GM12878 (cell line): ENCODE measurements around the gene SMAD1. TPM values are rescaled to one million over a fixed set of nuclear protein-coding genes. Genes with fewer than 3 reads are reported as not detected.

Experiments
- ATF7 ChIP-seq: fragments of 450-650 bp; IDR thresholded peaks from 2 replicates; pipeline ENCODE4 v1.6.1; 2016; ENCODE audit warnings: low read depth, mild to moderate bottlenecking
- BCL11A ChIP-seq: IDR thresholded peaks from 2 replicates; pipeline ENCODE4 v1.6.1; 2011; ENCODE audit warnings: low read depth, low read length
- CBFB ChIP-seq: IDR thresholded peaks from 2 replicates; pipeline ENCODE4 v1.6.1; 2016; ENCODE audit warnings: antibody characterized with exemption, low read depth
- CREM ChIP-seq: IDR thresholded peaks from 2 replicates; pipeline ENCODE4 v1.6.1; 2014; ENCODE audit warnings: antibody characterized with exemption, low read depth
- DPF2 ChIP-seq: fragments of 450-650 bp; IDR thresholded peaks from 2 replicates; pipeline ENCODE4 v1.6.1; 2017; ENCODE audit warnings: mild to moderate bottlenecking
- JUNB ChIP-seq: IDR thresholded peaks from 2 replicates; pipeline ENCODE4 v1.6.1; 2016; ENCODE audit warnings: antibody characterized with exemption, mild to moderate bottlenecking
- KDM1A ChIP-seq: fragments of 200-600 bp; sonication (generic); IDR thresholded peaks from 2 replicates; pipeline ENCODE4 v1.6.1; 2016; ENCODE audit warnings: borderline replicate concordance
- MYC ChIP-seq: IDR thresholded peaks from 2 replicates; pipeline ENCODE4 v1.6.1; 2011; ENCODE audit warnings: mild to moderate bottlenecking, low read length, moderate library complexity, inconsistent platforms; ENCODE audit not compliant: insufficient read depth, insufficient replicate concordance, insufficient read length, severe bottlenecking
- NFIC ChIP-seq: IDR thresholded peaks from 2 replicates; pipeline ENCODE4 v1.6.1; 2012; ENCODE audit warnings: low read depth, mild to moderate bottlenecking, inconsistent platforms, low read length, moderate library complexity
- NR2C1 ChIP-seq: fragments of 450-650 bp; IDR thresholded peaks from 2 replicates; pipeline ENCODE4 v1.6.1; 2017; ENCODE audit warnings: antibody characterized with exemption, mild to moderate bottlenecking, moderate library complexity
- RAD21 ChIP-seq: IDR thresholded peaks from 2 replicates; pipeline ENCODE4 v1.6.1; 2011; ENCODE audit warnings: mild to moderate bottlenecking, low read depth, low read length, moderate library complexity; ENCODE audit not compliant: insufficient read depth
- RAD51 ChIP-seq: fragments of 450-650 bp; IDR thresholded peaks from 2 replicates; pipeline ENCODE4 v1.6.1; 2016; ENCODE audit warnings: moderate library complexity, mild to moderate bottlenecking, inconsistent platforms
- RB1 ChIP-seq: fragments of 450-650 bp; formaldehyde crosslinking; IDR thresholded peaks from 2 replicates; pipeline ENCODE4 v1.6.1; 2017; ENCODE audit warnings: mild to moderate bottlenecking, borderline replicate concordance
- RUNX3 ChIP-seq: IDR thresholded peaks from 2 replicates; pipeline ENCODE4 v1.6.1; 2012; ENCODE audit warnings: low read length, inconsistent platforms
- SIN3A ChIP-seq: IDR thresholded peaks from 2 replicates; pipeline ENCODE4 v1.6.1; 2012; ENCODE audit warnings: low read depth, low read length, improper control_type of control experiment
- SIX5 ChIP-seq: IDR thresholded peaks from 2 replicates; pipeline ENCODE4 v1.6.1; 2011; ENCODE audit warnings: mild to moderate bottlenecking, low read depth, low read length, moderate library complexity; ENCODE audit not compliant: severe bottlenecking
- SMAD5 ChIP-seq: IDR thresholded peaks from 2 replicates; pipeline ENCODE4 v1.6.1; 2016; ENCODE audit warnings: antibody characterized with exemption, low read depth
- SREBF2 ChIP-seq: IDR thresholded peaks from 2 replicates; pipeline ENCODE4 v1.6.1; 2012; ENCODE audit warnings: mild to moderate bottlenecking, low read length
- YY1 ChIP-seq: IDR thresholded peaks from 2 replicates; pipeline ENCODE4 v1.6.1; 2011; ENCODE audit warnings: low read depth, mild to moderate bottlenecking, low read length
- ZNF207 ChIP-seq: fragments of 450-650 bp; IDR thresholded peaks from 2 replicates; pipeline ENCODE4 v1.6.1; 2014; ENCODE audit warnings: antibody characterized with exemption, mild to moderate bottlenecking, borderline replicate concordance
- ZNF384 ChIP-seq: IDR thresholded peaks from 2 replicates; pipeline ENCODE4 v1.6.1; 2012; ENCODE audit warnings: low read depth, mild to moderate bottlenecking, low read length, improper control_type of control experiment, borderline replicate concordance
- ZZZ3 ChIP-seq: IDR thresholded peaks from 2 replicates; pipeline ENCODE4 v1.6.1; 2011; ENCODE audit warnings: low read depth; ENCODE audit not compliant: control insufficient read depth, insufficient read length
- polyA plus RNA-seq, 11 experiments: library from polyadenylated mRNA; depleted of rRNA in 4 of 11; unstranded in 6 of 11; stranded (reverse) in 5 of 11; fragments of >200 nt; fragmentation: Nextera tagmentation in 4 of 11; fragmentation: Illumina TruSeq in 1 of 11; extraction: Ambion mirVana in 4 of 11; extraction: Trizol in 1 of 11; gene quantifications; 1 replicate in 1 of 11; 2 replicates in 10 of 11; pipeline versions ENCODE4 v1.2.1 to v1.2.3, GENCODE V29; 2011 to 2016; ENCODE audit warnings: inconsistent platforms in 2 of 11, missing spikeins in 2 of 11, low read depth in 1 of 11
- total RNA-seq, 4 experiments: library from RNA; depleted of rRNA in 3 of 4; stranded (reverse); fragments of >200 nt in 3 of 4; fragmentation: Illumina TruSeq in 1 of 4; extraction: Trizol in 1 of 4; gene quantifications; 2 replicates each; pipeline versions ENCODE4 v1.2.1 to v1.2.3, GENCODE V29; 2013 to 2021
- TF ChIP-seq, protein P1 (sequence below): fragments of 450-650 bp; IDR thresholded peaks from 2 replicates; pipeline ENCODE4 v1.6.1; 2017; ENCODE audit warnings: mild to moderate bottlenecking, low read depth, inconsistent platforms; ENCODE audit not compliant: poor library complexity, severe bottlenecking
- TF ChIP-seq, protein P2 (sequence below): IDR thresholded peaks from 2 replicates; pipeline ENCODE4 v1.6.1; 2012; ENCODE audit warnings: improper control_type of control experiment, low read depth, low read length; ENCODE audit not compliant: insufficient replicate concordance
- TF ChIP-seq, protein P3 (sequence below): IDR thresholded peaks from 2 replicates; pipeline ENCODE4 v1.6.1; 2012; ENCODE audit warnings: low read length, inconsistent platforms

SMAD1 gene
- total and polyA plus RNA-seq, 10 of the 15 experiments (the other 5 are each of a cell fraction or from before 2014, with no cell fraction given), result 0.29 to 17.5 (median 13.6) TPM

DNA sequence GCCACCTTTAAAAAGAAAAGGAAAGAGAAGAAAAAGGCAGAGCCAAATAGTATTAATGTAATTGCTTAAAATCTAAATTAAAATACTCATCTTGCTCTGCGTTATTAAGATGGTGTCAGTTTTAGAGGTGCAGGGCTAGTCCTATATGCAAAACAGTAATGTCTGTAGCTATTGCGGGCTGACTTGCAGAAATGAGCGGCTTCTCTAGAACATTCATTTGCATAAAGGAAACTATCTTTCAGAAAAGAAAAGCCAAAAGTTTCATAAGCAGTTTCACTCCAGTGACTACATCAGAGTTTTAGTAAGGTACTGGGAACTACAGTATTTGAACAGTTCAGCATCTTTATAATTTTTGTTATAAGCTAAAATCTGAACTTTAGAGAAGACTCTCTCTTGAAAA lies 6.0 kb downstream of the SMAD1 start (continued):
- TF ChIP-seq DPF2, result no peak
- 0 out of 2 replicates have a peak, but pooled peaks have one; percentile 22 for TF ChIP-seq NFIC
- no peak for TF ChIP-seq ZNF207
- peak; percentile 80 for TF ChIP-seq RUNX3
- TF ChIP-seq RB1, result no peak
- no peak for TF ChIP-seq BCL11A
- TF ChIP-seq RAD21, result no peak
- TF ChIP-seq ATF7, result no peak
- no peak for TF ChIP-seq RAD51
- TF ChIP-seq KDM1A, result no peak
- no peak for TF ChIP-seq SREBF2
- peak; percentile 65; the same call in 1 of the 2 replicates for TF ChIP-seq YY1
- TF ChIP-seq JUNB, result peak; percentile 43
- no peak for TF ChIP-seq ZNF384
- 0 out of 2 replicates have a peak, but pooled peaks have one; percentile 10 for TF ChIP-seq CREM
- TF ChIP-seq SIN3A, result no peak
- TF ChIP-seq, protein P1, sequence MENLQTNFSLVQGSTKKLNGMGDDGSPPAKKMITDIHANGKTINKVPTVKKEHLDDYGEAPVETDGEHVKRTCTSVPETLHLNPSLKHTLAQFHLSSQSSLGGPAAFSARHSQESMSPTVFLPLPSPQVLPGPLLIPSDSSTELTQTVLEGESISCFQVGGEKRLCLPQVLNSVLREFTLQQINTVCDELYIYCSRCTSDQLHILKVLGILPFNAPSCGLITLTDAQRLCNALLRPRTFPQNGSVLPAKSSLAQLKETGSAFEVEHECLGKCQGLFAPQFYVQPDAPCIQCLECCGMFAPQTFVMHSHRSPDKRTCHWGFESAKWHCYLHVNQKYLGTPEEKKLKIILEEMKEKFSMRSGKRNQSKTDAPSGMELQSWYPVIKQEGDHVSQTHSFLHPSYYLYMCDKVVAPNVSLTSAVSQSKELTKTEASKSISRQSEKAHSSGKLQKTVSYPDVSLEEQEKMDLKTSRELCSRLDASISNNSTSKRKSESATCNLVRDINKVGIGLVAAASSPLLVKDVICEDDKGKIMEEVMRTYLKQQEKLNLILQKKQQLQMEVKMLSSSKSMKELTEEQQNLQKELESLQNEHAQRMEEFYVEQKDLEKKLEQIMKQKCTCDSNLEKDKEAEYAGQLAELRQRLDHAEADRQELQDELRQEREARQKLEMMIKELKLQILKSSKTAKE, result no peak
- TF ChIP-seq, protein P2, sequence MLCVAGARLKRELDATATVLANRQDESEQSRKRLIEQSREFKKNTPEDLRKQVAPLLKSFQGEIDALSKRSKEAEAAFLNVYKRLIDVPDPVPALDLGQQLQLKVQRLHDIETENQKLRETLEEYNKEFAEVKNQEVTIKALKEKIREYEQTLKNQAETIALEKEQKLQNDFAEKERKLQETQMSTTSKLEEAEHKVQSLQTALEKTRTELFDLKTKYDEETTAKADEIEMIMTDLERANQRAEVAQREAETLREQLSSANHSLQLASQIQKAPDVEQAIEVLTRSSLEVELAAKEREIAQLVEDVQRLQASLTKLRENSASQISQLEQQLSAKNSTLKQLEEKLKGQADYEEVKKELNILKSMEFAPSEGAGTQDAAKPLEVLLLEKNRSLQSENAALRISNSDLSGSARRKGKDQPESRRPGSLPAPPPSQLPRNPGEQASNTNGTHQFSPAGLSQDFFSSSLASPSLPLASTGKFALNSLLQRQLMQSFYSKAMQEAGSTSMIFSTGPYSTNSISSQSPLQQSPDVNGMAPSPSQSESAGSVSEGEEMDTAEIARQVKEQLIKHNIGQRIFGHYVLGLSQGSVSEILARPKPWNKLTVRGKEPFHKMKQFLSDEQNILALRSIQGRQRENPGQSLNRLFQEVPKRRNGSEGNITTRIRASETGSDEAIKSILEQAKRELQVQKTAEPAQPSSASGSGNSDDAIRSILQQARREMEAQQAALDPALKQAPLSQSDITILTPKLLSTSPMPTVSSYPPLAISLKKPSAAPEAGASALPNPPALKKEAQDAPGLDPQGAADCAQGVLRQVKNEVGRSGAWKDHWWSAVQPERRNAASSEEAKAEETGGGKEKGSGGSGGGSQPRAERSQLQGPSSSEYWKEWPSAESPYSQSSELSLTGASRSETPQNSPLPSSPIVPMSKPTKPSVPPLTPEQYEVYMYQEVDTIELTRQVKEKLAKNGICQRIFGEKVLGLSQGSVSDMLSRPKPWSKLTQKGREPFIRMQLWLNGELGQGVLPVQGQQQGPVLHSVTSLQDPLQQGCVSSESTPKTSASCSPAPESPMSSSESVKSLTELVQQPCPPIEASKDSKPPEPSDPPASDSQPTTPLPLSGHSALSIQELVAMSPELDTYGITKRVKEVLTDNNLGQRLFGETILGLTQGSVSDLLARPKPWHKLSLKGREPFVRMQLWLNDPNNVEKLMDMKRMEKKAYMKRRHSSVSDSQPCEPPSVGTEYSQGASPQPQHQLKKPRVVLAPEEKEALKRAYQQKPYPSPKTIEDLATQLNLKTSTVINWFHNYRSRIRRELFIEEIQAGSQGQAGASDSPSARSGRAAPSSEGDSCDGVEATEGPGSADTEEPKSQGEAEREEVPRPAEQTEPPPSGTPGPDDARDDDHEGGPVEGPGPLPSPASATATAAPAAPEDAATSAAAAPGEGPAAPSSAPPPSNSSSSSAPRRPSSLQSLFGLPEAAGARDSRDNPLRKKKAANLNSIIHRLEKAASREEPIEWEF, result no peak
- TF ChIP-seq, protein P3, sequence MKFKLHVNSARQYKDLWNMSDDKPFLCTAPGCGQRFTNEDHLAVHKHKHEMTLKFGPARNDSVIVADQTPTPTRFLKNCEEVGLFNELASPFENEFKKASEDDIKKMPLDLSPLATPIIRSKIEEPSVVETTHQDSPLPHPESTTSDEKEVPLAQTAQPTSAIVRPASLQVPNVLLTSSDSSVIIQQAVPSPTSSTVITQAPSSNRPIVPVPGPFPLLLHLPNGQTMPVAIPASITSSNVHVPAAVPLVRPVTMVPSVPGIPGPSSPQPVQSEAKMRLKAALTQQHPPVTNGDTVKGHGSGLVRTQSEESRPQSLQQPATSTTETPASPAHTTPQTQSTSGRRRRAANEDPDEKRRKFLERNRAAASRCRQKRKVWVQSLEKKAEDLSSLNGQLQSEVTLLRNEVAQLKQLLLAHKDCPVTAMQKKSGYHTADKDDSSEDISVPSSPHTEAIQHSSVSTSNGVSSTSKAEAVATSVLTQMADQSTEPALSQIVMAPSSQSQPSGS, result peak; percentile 69
- no peak for TF ChIP-seq MYC
- TF ChIP-seq ZZZ3, result no peak
- no peak for TF ChIP-seq CBFB
- no peak for TF ChIP-seq NR2C1
- no peak for TF ChIP-seq SMAD5
- no peak for TF ChIP-seq SIX5
